GM10266 (cell line): ENCODE measurements around the gene PER1.
A peak's percentile ranks its signal among the peaks of the same experiment; 100 is the strongest.
"Not testable (repeated sequence)": the region's sequence is repeated elsewhere in the genome, so short reads cannot be mapped to it uniquely, and the experiment has no call there.

ENCODE experiments used
- DNase-seq: peaks from one replicate; pipeline ENCODE4 v3.0.0; 2012; ENCODE audit errors: extremely low spot score
- TF ChIP-seq, protein P1 (sequence below): IDR thresholded peaks from 2 replicates; pipeline ENCODE4 v1.5.1; 2012; ENCODE audit warnings: mild to moderate bottlenecking, low read depth; ENCODE audit not compliant: control insufficient read depth, insufficient read depth; ENCODE audit errors: missing control alignments

Gene PER1

DNA sequence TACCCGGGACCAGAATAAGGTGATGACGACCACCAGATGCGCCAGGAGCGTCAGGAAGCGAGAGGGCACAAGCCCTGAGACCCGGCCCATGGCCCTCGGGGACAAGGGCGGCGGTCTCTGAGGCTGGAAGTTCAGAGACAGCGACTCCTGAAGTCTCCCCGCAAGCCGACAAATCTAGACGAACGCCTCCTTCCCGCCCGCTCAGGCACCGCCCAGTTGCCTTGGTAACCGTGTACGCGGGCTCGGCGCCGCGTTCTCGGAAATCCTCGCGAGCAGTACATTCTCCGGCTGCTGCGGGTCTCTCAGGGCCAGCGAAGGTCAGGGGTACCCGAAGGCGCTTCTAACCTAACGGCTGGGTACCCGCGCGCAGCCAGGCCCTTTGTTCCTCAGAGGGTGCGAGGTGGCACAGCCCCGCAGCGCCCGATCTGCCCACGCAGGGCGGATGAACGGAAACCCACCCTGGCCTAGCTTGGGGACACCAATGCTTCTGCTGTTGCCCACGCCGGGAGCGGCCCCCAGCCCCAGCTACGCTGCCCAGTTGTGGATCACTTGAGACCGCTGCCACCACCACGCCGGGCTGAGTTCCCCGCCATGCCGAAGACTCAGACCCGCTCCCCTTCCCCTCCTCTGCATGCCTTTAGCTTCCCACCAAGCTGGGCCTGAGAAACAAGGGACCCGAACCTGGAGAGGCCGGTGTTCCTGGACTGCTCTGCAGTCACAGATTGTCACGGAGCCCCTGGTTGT, 24.2 kb upstream of the PER1 start, which contains the start of gene TMEM107:
Gene TMEM107, minus strand, starts transcription at position 184 of the 744 bp plus-strand sequence. Its CDS starts 94 bp downstream, at position 90.
- peak; percentile 79 for DNase-seq
- TF ChIP-seq, protein P1, sequence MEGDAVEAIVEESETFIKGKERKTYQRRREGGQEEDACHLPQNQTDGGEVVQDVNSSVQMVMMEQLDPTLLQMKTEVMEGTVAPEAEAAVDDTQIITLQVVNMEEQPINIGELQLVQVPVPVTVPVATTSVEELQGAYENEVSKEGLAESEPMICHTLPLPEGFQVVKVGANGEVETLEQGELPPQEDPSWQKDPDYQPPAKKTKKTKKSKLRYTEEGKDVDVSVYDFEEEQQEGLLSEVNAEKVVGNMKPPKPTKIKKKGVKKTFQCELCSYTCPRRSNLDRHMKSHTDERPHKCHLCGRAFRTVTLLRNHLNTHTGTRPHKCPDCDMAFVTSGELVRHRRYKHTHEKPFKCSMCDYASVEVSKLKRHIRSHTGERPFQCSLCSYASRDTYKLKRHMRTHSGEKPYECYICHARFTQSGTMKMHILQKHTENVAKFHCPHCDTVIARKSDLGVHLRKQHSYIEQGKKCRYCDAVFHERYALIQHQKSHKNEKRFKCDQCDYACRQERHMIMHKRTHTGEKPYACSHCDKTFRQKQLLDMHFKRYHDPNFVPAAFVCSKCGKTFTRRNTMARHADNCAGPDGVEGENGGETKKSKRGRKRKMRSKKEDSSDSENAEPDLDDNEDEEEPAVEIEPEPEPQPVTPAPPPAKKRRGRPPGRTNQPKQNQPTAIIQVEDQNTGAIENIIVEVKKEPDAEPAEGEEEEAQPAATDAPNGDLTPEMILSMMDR = no peak

DNA sequence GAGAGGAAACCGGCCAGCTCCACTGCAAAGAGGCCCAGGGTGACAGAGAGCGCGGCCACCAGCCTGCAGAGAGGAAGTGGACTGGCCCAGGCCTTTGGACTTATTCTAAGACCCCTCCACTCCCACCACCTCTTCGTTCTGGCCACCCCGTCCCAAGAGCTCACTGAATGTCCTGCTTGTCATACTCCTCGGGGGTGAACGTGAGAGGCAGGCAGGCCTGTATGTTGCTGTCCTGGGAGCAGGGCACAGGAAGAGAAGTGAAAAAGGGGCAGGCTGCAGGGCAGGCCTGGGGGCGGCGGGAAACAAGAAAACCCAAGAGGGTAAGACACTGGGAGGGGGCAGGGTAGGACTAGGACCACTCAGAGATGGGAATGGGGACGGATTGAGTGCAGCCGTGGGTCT, 23.6 kb upstream of the PER1 start:
- no peak for DNase-seq
- TF ChIP-seq, protein P1 = no peak

DNA sequence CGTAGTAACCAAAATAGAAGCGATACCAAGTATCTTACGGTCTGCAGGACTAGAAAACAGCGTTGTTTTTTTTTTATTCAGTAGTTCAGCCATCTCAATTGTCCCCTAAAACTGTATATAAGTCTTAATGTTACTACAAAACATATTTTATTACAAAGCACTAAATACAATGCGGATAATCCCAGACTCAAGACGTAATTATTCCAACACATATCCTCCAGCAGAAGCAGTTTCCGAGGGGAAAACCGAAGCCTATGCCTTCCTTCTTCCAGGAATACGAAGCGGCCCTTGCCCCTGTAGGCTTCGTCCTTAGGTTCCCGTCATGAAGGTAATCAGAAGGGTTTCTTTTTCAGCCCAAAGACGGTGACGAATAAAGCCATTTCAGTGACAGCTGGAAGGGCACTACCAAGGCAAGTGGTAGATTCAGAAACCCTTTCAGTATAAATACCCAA, 21.7 kb upstream of the PER1 start:
- TF ChIP-seq, protein P1 = no peak
- no peak for DNase-seq

DNA sequence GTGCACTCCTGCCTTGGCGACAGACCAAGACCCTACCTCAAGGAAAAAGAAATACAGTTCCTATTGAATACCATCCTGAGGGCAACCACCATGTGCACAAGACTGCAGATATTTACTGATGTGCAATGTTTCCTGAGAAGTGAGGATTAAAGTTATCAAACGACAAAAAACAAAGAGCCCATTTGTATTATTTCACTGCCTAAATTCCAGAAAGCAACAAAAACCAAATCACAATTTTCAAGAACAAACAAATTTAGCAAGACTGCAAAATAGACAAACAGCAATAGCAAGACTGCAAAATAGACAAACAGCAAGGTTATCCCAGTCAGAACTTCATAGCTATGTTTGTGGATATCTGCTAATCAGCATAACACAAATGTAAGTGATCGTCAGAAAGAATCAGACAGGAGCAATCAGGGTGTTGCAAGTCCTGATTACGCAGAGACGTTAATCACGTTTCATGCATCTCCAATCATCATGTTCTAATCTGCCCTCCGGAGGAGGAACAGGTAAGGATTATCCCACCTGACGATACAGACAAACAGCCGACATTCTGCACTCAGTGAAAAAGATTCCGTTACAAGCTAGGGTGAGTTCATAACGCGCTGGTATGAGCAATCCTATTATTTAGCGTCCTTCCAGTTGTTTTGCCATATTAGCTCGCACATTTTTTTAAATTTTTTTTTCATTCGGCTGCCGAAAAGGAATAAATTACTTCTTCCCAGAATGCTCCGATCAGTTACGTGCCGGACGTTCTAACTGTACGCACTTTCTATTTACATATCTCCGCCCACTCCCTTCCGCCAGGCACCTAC, 21.1 kb upstream of the PER1 start:
- peak; percentile 82 for DNase-seq
- TF ChIP-seq, protein P1 = no peak

DNA sequence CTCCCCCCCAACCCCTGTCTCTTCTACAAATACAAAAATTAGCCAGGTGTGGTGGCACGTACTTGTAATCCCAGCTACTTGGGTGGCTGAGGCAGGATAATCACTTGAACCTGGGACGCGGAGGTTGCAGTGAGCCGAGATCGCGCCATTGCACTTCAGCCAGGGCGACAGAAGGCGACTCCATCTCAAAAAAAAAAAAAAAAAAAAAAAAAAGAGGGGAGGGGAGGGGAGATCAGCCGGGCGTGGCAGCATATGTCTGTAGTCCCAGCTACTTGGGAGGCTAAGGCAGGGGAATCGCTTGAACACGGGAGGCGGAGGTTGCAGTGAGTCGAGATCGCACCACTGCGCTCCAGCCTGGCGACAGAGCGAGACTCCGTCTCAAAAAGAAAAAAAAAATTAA, 18.0 kb upstream of the PER1 start:
- not testable (repeated sequence) for DNase-seq

DNA sequence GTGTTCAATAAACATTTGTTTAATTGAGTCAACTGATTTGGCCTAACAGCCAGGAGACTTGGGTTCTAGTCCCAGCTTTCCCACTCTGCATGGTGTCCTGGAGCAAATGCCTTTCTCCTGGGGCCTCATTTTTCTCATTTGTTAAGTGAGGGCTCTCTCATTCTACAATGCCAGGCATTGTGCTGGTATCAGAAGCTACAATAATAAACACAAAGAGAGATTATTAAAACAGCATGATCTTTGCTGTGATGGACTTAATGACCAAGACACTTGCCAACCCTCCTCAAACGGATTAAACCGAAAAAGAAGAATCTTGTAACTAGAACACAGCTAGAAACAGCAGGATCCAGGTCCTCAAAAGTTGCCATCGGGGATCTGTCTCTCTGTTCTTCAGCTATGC, 15.3 kb upstream of the PER1 start:
- TF ChIP-seq, protein P1 = no peak
- DNase-seq = no peak

DNA sequence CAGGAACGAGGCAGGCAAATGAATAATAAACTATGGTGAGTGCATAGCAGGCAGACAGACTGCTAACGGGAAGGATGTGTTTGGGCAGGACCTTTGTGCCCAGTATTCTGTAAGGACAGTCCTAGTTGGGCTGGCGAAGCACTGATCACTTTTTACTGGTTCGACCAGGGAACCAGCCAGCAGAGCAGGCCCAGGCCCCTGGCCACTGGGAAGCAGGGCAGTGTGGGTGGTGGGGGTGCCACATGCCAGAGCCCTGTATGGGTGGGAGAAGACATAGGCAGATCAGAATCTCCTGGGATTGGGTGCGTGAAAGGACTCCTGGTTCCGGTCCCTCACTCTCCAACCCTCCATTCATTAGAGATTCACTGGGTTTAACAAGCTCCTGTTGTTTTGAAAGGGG, 14.5 kb upstream of the PER1 start:
- TF ChIP-seq, protein P1 = no peak
- DNase-seq = no peak
